ENCODE data around the gene LRFN5. TPM values are rescaled to one million over a fixed set of nuclear protein-coding genes. Genes with fewer than 3 reads are reported as not detected.

Gene LRFN5
- total RNA-seq, 4 donors from 2014 or later: 0.26 to 45.1 (median 4.6) TPM

GRCh38 chr14:41913398-41913797 is 306.7 kb downstream of the LRFN5 start:
- H3K27ac ChIP-seq: no peak overlapping the region
- TF ChIP-seq, protein P1, sequence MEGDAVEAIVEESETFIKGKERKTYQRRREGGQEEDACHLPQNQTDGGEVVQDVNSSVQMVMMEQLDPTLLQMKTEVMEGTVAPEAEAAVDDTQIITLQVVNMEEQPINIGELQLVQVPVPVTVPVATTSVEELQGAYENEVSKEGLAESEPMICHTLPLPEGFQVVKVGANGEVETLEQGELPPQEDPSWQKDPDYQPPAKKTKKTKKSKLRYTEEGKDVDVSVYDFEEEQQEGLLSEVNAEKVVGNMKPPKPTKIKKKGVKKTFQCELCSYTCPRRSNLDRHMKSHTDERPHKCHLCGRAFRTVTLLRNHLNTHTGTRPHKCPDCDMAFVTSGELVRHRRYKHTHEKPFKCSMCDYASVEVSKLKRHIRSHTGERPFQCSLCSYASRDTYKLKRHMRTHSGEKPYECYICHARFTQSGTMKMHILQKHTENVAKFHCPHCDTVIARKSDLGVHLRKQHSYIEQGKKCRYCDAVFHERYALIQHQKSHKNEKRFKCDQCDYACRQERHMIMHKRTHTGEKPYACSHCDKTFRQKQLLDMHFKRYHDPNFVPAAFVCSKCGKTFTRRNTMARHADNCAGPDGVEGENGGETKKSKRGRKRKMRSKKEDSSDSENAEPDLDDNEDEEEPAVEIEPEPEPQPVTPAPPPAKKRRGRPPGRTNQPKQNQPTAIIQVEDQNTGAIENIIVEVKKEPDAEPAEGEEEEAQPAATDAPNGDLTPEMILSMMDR (IDR thresholded peaks at IDR 0.05): no peak
- TF ChIP-seq POLR2A (IDR thresholded peaks at IDR 0.05): no peak
- no peaks in the 10 kb centered on the region for H3K9me3 ChIP-seq
- intact Hi-C loops (cut with DNase I; ENCODE audit: low total_unique reads): no loop called here
- H3K4me3 ChIP-seq: no peak overlapping the region
- DNase-seq: no peak
- no peaks in the 10 kb centered on the region for H3K36me3 ChIP-seq
- H3K27me3 ChIP-seq: no peaks in the 10 kb centered on the region
- no peaks in the 10 kb centered on the region for H3K4me1 ChIP-seq

GRCh38 chr14:41915732-41916131 is 309.1 kb downstream of the LRFN5 start:
- Histone ChIP-seq H3K9me3 (no peaks in the 10 kb centered on the region), H3K36me3 (no peaks in the 10 kb centered on the region), H3K27ac (no peak overlapping the region), H3K4me3 (no peak overlapping the region), H3K27me3 (no peaks in the 10 kb centered on the region), H3K4me1 (no peaks in the 10 kb centered on the region)
- no peak for DNase-seq
- intact Hi-C loops (cut with DNase I; ENCODE audit: low total_unique reads): no loop called here
- no peak for TF ChIP-seq POLR2A (IDR thresholded peaks at IDR 0.05)
- TF ChIP-seq, protein P1 (IDR thresholded peaks at IDR 0.05): no peak

- Histone ChIP-seq H3K4me3 (no peak overlapping the region), H3K9me3 (no peaks in the 10 kb centered on the region), H3K36me3 (no peaks in the 10 kb centered on the region), H3K27ac (no peak overlapping the region), H3K4me1 (no peaks in the 10 kb centered on the region), H3K27me3 (no peaks in the 10 kb centered on the region)
- intact Hi-C loops (cut with DNase I; ENCODE audit: low total_unique reads): no loop called here
- TF ChIP-seq POLR2A (IDR thresholded peaks at IDR 0.05): no peak
- TF ChIP-seq, protein P1 (IDR thresholded peaks at IDR 0.05): no peak
- DNase-seq: no peak
Observed at GRCh38 chr14:41916313-41916712, 309.6 kb downstream of the LRFN5 start.

DNA sequence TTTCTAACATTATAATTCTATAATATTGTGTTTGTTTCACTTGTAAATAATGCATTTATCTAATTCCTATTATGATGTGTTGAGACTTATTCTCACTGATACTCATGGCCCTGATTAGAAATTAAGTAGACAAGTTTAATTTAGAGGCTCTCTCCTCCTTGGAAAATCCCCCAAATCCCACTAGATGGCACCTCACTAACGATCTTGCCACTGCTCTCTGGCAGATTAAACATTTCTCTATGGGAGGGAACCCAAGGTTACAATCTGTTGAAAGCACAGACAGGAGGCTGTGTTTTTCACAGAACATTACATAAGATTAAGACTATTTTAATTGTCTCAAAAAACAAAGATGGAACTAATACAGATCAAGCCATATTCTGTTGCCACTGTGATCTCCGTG is 318.7 kb downstream of the LRFN5 start:
- no peaks in the 10 kb centered on the region for H3K4me1 ChIP-seq
- no peaks in the 10 kb centered on the region for H3K36me3 ChIP-seq
- intact Hi-C loops (cut with DNase I; ENCODE audit: low total_unique reads): no loop called here
- no peaks in the 10 kb centered on the region for H3K9me3 ChIP-seq
- TF ChIP-seq, protein P1 (IDR thresholded peaks at IDR 0.05): peak in 1 of 4 experiments; percentile 17
- no peak for TF ChIP-seq POLR2A (IDR thresholded peaks at IDR 0.05)
- no peak for DNase-seq
- no peaks in the 10 kb centered on the region for H3K27me3 ChIP-seq
- H3K4me3 ChIP-seq: no peak overlapping the region
- H3K27ac ChIP-seq: no peak overlapping the region

- Histone ChIP-seq H3K9me3 (no peaks in the 10 kb centered on the region), H3K4me3 (no peak overlapping the region), H3K36me3 (no peaks in the 10 kb centered on the region), H3K27me3 (no peaks in the 10 kb centered on the region), H3K27ac (no peak overlapping the region), H3K4me1 (no peaks in the 10 kb centered on the region)
- intact Hi-C loops (cut with DNase I; ENCODE audit: low total_unique reads): no loop called here
- DNase-seq: no peak
- TF ChIP-seq, protein P1 (IDR thresholded peaks at IDR 0.05): no peak
- TF ChIP-seq POLR2A (IDR thresholded peaks at IDR 0.05): no peak
Observed at GRCh38 chr14:41950428-41951151, 343.9 kb downstream of the LRFN5 start.

Small RNA genes within 50 kb of the gene (small RNA-seq; reads per million reads assigned to genes)
- not detected for gene RF00322
